HG03439 (cell line): ENCODE data around the gene APOL1.

ENCODE experiments used
- ATAC-seq: cut with Tn5 transposase; IDR thresholded peaks from one replicate; pipeline ENCODE4 v1.9.1; 2021; ENCODE audit warnings: mild to moderate bottlenecking, moderate library complexity; ENCODE audit not compliant: unreplicated experiment

The APOL1 gene

DNA sequence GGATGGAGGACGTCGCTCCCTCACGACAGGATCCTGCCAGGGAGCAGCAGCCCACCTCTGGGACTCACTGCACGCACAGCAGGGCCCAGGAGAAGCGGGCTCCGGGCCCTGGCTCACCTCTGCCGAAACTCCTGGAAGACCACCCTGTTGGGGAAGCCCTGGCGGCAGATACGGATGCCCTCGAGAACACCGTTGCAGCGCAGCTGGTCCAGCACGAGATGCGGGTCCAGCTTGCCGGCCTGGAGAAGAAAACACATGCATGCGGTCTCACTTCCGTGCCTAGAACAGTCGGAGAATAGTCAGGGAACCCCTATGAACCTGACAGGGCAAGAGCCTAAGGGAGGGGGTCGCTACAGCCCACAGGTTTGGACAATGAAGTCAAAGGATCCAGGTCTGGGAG lies 52.9 kb downstream of the APOL1 start:
- no peak for ATAC-seq

DNA sequence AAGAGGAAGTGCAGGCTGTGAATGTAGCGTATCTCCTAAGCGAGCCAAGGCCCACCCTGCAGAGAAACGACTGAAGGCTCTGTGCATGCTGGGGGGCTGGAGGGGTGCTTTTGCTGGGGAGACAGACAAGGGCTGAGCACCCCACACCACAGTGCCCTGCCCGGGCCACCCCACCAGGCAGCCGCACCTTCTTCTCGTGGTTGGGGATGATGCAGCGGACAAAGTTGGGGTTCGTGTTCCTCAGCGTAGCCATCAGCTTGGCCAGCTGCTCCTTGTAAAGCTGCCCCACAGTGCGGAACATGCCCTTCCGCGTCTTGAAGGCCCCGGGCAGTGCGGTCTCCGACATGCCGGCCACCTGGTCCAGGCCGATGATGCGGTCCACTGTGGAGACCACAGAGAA lies 53.3 kb downstream of the APOL1 start:
- ATAC-seq: no peak

DNA sequence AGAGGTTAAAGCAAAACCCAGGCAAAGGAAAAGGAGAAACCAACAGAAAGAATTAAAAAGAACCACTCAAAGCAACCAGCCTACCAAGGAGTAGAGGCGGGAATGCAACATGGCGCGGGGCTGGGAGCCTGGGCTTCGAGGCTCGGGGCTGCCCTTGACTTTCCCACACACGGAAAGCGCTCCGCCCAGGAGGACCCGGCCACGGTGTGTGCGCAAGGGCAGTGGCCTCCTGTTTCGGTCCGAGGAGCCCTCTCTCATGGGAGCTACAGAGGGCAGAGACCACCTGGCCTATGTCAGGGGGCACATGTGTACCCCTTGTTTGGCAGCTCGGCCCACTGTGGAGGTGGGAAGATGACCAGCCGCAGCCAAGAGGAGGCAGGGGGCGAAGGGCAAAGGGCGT lies 55.9 kb downstream of the APOL1 start:
- no peak for ATAC-seq

DNA sequence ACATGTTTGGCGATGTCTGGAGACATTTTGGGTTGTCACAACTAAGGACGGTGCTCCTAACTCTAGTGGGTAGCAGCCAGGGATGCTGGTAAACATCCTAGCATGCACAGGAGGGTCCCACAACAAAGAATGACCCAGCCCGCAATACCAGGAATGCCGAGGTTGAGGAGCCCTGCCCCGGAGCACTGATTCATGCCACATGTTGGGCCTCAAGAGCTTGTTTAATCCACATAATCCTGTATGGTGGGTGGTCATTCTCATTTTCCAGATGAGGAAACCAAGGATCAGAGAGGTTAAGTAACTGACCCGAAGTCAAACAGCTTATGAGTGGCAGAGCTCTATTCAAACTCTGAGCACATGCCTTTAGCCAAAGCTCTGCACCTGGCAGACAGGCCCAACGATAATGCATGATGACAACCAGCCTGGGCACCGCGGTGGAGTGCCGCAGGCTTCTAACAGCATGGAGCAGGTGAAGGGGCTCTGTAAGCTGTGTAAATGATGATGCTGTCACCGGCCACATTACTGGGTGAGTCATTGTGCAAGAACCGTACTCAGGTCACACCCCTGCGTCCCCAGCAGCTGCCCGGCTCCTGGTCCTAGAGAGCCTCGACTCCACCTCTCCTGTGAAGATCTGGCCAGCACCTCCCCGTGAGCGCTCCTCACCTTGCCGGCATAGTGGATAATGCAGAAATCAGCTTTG lies 58.6 kb downstream of the APOL1 start:
- no peak for ATAC-seq

DNA sequence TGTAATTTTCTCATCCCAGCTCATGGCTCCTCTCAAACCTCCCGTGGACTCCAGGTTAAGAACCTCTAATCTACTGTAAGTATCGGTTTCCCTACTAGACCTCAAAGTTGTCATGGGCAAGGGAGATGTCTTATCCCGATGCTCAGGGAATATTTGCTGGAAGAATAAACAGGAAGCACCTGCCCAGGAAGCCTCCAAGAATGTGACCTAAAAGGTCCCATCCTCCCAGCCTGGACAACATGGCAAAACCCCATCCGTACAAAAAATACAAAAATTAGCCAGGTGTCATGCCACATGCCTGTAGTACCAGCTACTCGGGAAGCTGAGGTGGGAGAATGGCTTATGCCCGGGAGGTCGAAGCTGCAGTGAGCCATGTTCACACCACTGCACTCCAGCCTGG lies 62.4 kb downstream of the APOL1 start:
- ATAC-seq: no peak

DNA sequence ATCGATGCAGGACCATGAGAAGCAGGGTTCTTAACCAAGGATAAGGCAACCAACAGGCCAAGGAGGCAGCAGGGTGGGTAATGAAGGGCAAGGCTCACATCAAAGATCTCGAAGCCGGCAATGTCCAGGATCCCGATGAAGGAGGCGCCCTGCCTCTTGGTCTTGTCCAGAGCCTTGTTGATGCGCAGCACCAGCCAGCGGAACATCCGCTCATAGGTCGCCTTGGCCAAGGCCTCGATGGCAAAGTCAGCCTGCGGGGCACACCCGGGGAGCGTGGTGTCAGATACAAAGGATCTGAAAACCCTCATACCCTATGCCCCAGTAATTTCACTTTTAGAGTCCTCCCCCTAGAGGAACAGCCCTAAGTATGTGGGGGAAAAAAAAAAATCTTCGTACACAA lies 63.5 kb downstream of the APOL1 start:
- ATAC-seq: no peak
